Left renal pelvis (tissue), 4 donors: ENCODE results near the gene KCNIP1. TPM values are rescaled to one million over a fixed set of nuclear protein-coding genes. Genes with fewer than 3 reads are reported as not detected.

Experiments
- DNase-seq, 4 donors: peaks; one replicate each; pipeline ENCODE4 v3.0.0-alpha.2; 2013; ENCODE audit warnings: low read depth in 4 of 4, low spot score in 3 of 4
- polyA plus RNA-seq, 4 donors: library from polyadenylated mRNA; unstranded; fragments of 120-200 nt; gene quantifications; one replicate each; pipeline ENCODE4 v1.2.1, GENCODE V29; 2013; ENCODE audit not compliant: insufficient read length in 4 of 4

Gene KCNIP1
- polyA plus RNA-seq = 10 to 100 TPM in 2 of 4 donors, 1 to 10 TPM in 2; 9.7 to 13.7 (median 10.5) TPM

DNA sequence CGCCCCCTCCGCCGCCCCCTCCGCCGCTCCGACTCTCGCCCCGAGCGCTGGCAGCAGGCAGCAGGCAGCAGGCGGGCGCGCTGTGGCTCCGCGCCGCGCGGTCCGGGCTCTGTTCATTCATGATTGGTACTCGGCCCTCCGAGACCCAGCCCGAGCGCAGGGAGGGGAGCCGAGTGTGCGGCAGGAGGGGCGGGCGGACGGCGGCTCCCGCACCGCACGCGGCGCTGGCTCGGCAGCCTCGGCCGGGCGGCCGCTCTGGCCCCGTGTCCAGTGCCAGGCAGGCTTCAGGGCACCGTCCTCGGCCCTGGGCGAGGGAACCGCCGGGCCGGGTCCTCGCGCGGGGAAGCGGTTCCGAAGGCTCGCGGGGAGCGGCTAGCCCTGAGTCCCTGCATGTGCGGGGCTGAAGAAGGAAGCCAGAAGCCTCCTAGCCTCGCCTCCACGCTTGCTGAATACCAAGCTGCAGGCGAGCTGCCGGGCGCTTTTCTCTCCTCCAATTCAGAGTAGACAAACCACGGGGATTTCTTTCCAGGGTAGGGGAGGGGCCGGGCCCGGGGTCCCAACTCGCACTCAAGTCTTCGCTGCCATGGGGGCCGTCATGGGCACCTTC, at the start of gene KCNIP1:
KCNIP1 (plus strand) TSS at position 31 of the 607 bp plus-strand sequence.
- DNase-seq = no peak

DNA sequence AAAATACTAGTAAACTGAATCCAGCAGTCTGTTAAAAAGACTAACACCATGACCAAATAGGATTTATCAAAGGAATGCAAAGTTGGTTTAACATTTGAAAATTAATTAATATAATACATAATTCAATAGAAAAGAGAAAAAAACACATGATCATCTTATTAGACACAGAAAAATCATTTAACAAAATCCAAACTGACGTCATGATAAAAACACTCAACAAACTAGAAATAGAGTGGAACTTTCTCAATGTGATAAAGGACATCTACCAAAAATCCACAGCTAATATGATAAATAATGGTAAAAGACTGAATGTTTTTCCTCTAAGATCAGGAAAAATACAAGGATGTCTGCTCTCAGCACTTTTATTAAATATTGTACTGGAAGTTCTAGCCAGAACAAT, 40.4 kb upstream of the KCNIP1 start:
- DNase-seq = no peak

GRCh38 chr5:170464280-170465127, 39.3 kb upstream of the KCNIP1 start:
- DNase-seq = no peak

- no peak for DNase-seq
Measured at GRCh38 chr5:170466553-170466952, 37.3 kb upstream of the KCNIP1 start.

DNA sequence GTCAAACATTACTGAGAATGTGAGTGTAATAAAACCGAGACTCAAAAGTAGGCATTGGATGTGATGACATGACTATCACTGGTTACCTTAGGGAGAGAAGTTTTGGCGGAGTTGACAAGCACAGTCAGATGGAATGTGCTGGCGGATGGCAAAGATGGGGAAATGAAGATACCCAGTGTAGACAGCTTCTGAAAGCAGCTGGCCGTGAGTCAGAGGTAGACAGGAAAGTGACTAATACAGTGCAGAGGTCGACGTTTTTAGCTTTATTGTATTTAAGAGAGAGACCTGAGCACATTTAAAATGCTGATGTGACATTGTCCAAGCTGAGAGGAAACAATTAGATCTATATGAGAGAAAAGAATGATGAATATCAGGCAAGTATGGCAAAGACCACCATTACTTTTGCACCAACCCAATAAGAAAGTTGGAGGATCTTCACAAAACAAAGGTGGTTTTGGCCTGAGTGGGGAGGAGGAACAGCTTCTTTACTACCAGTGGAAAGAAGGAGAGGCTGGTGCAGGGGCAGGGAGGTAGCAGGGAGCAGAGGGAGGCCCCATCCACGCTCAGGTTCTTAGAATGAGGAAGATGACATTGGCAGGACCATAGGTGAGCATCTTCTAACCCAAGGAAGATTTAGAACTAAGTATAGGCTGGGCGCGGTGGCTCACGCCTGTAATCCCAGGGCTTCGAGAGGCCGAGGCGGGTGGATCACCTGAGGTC, 36.7 kb upstream of the KCNIP1 start:
- no peak for DNase-seq

DNA sequence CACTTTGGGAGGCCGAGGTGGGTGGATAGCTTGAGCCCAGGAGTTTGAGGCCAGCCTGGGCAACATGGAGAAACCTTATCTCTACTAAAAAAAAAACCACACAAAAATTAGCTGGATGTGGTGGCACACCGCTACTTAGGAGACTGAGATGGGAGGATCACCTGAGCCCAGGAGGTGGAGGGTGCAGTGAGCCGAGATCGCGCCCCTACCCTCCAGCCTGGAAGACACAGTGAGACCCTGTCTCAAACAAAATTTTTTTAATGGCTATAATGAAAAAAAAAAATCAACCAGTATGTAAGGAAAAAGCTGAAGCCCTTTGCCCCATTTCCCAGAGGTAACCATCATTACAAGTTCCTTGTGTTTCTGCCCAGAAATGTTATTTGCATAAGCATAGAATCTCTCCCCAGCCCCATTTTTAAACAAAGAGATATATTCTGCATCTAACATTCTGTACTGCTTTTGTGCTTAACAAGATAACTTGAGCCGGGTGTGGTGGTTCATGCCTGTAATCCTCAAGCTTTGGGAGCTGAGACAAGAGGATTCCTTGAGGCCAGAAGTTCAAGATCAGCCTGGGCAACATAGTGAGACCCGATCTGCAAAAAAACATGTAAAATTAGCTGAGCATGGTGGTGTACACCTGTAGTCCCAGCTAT, 35.1 kb upstream of the KCNIP1 start:
- no peak for DNase-seq

DNA sequence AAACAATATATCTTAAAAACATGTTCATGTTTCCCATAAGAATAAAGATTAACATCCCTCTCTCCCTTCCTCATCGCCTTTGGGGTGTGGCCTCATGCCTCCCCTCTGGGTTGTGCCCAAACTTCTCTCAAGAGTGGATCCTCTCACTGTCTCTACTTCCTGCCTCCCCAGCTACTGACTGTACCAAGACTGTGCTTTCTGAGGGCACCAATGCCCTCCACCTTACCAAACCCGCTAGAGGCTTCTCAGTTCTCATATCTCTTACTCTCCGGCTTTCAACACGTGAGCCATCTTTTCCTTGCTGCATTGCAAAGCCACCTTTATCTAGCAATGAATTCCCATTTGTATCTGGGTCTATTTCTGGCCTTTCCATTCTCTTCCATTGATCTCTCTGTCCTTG, 34.4 kb upstream of the KCNIP1 start:
- no peak for DNase-seq

GRCh38 chr5:170470275-170470674, 33.5 kb upstream of the KCNIP1 start:
- DNase-seq = no peak

DNA sequence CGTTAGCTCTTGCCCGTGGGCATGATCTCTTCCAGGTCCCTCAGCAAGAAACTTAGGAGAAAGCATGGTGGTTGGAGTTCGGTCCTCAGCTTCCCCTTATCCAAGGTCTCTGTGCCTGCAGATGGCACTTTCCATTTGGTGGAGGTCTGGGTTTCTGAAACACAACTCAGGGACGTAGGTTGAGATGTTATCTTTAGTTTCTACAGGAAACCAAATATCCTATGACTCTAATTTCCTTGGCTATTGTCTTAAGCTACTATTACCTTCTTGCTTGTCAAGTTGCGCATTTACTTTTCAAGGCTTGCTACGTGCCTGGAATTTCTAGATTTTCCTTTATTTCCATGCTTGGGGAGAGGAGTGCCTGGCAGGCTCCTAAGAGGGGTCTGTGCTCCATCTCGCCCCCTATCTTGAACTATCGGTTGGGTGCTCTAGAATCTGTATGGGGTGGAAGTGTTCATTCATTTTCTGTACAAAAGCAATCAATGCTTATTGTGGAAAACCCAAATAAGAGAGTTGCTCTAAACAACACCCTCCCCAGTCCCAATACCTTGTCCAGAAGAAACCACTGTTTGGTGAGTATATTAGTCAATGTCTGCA, 32.9 kb upstream of the KCNIP1 start:
- DNase-seq = no peak

DNA sequence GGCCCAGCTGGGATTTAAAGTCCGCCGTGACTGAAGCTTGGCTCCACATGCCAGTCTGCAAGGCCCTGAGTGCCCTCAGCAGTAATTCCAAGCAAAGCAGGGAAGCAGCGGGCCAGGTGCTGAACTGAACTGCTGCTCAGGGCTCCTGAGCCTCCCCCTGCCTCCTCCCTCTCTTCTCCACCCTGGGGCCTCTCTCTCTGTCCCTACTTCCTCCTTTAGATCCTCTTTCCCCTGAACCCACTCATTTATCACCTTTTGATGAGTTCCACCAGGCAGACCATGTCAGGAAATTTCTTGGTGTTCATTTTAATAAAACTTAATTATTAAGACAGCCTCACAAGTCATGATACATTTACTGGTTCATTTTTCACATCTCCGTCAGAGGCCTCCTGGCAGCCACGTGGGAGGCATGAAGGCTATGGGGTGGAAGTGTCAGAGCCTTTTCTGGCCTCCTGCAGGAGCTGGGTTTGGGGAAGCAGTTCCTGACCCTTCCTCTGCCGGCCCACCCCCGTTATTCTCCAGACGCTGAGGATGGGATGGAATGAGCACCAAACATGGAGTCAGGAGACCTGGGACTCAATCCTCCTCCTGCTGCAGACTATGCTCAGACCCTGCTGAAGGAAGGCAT, 32.2 kb upstream of the KCNIP1 start:
- DNase-seq = no peak

DNA sequence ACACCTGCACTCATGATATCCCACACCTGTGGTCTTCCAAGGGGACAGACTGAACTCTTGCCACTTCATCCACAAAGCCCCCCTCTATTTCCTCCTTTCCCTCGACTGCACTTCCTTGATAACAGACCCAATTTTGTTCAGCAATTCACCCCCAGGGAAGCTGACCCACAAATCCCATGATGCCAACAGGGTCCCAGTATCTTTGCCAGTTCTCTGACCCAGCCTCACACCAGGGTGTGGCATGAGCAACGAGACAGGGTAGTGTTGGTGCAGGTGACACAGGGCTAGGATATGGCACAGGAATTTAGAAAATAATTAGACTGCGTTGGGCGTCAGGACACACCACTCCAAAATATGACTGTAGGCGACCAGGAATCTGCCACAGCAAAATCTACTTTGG, 30.2 kb upstream of the KCNIP1 start:
- DNase-seq = no peak

GRCh38 chr5:170474489-170475274, 29.1 kb upstream of the KCNIP1 start:
- no peak for DNase-seq

DNA sequence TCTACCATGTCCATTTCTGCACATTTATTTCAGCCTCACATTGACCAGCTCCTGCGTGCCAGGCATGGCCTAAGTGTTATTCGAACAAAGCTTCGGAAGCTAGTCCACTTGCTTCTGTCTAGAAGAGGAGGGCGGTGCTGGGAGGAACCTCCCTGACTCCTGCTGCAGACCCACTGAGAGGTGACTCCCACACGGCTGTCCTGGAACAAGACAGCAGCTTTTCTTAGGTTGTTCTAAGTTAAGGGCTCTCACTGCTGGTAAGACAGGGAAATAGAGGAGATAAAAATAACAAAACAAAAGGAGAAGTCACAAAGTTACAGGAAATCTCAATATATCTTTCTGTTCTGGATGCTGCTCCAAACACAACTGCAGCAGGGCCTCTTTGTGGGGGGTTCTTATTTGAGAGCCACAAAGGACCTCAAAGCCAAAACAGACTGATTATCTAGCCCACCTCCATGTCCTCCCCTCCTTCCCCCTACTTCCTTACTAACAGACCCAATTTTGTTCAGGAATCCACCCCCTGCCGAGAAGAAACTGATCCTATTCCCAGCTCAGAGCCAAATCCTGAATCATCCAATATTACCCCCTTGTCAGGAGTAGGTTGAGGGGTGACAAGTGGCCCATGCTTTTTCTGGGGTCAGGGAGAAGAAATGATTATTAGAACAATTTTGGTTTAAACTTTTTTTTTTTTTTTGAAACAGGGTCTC, 28.4 kb upstream of the KCNIP1 start:
- no peak for DNase-seq

GRCh38 chr5:170476704-170477103, 27.1 kb upstream of the KCNIP1 start:
- no peak for DNase-seq

DNA sequence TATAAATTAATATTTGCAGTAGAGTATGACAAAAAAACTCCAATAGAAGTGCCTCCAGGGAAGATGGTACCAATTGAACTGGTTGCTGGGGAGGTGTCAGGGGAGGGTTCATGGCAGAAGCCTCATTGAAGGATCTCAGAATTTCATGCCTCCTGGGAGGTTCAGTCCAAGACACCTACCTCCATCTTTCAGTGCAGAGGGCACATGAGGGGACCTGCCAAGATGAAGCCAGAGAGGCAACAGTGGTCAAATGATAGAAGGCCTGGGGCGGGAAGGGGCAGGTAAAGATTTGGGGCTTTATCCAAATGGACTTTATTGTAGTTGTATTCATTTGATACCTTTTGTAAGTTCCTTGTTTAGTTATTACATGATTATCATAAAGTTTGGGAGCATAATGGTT, 25.9 kb upstream of the KCNIP1 start:
- no peak for DNase-seq

DNA sequence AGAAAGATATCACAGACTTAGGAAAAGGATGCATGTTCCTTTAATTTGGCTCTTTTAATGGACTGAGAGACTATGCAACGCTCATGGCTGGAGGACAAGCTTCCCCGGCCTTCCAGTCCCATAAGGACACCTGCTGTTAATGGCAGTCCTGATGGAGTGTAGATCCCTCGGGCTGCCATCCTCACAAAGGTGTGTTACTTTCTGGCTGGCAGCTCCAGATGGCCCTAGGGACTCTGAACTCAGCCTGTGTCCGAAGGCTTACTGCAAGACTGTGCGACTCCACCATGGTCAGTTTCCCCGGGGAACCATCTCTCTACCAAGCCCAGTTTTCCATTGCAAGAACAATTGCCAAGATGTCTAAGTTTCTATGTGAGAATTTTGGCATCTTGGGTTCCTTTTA, 25.5 kb upstream of the KCNIP1 start:
- DNase-seq = no peak

- no peak for DNase-seq
Measured at GRCh38 chr5:170479484-170479883, 24.3 kb upstream of the KCNIP1 start.

DNA sequence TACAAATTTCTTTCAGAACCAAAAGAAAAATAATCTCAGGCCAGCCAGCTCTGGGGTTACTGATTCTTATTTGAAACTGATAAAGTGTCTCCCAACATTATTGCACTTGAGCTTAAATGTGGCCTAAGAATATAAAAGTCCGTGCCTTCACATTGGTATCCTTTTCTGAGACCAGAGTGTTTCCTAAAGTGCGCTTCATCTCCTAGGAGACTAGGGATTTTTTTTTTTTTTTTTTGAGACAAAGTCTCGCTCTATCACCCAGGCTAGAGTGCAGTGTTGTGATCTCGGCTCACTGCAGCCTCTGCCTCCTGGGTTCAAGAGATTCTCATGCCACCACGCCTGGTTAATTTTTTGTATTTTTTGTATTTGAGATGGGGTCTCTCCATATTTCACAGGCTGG, 23.6 kb upstream of the KCNIP1 start:
- DNase-seq = no peak

DNA sequence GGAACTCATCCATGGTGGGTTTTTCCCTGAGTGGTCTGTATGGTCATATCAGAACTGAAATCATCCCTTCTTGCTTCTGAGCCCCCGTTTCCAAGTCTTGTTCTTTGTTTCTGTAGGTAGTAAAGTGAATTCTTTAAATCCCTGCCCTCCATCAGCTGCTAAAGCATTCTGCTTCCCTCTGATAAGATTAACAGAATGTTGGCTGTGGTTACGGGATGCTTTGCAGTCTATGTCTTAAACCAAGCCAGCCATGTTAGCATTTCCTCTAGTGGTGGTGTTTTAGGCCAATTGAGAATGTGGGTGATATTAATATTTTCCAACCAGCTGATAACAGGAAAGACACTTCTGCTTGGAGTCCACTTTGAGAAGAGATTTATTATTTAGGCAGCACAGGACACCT, 22.0 kb upstream of the KCNIP1 start:
- DNase-seq = no peak
